Karpas-422 (cell line): ENCODE data around the gene OGDH. TPM values are rescaled to one million over a fixed set of nuclear protein-coding genes. Genes with fewer than 3 reads are reported as not detected.

Experiments
- DNase-seq: peaks from one replicate; pipeline ENCODE4 v3.0.0-alpha.2; 2015
- H2AFZ ChIP-seq: fragments of 200-600 bp; sonication (generic); 2 replicates; pipeline ENCODE4 v1.6.1; 2014; ENCODE audit warnings: antibody characterized with exemption, low read length, mixed read lengths
- H3K27ac ChIP-seq: fragments of 200-600 bp; sonication (generic); 2 replicates; pipeline ENCODE4 v1.5.1; 2014; ENCODE audit warnings: mild to moderate bottlenecking, low read length, moderate library complexity
- H3K27me3 ChIP-seq: fragments of 200-600 bp; sonication (generic); 2 replicates; pipeline ENCODE4 v1.6.1; 2014; ENCODE audit warnings: low read length, mixed read lengths
- H3K36me3 ChIP-seq: fragments of 200-600 bp; sonication (generic); 2 replicates; pipeline ENCODE4 v1.6.1; 2014; ENCODE audit warnings: low read length, mixed read lengths; ENCODE audit not compliant: insufficient read depth
- H3K4me1 ChIP-seq: fragments of 200-600 bp; sonication (generic); 2 replicates; pipeline ENCODE4 v1.6.1; 2014; ENCODE audit warnings: mild to moderate bottlenecking, low read length, mixed read lengths
- H3K4me2 ChIP-seq: fragments of 200-600 bp; sonication (generic); 2 replicates; pipeline ENCODE4 v1.6.1; 2014; ENCODE audit warnings: low read length, low read depth, mild to moderate bottlenecking; ENCODE audit not compliant: poor library complexity, severe bottlenecking
- H3K4me3 ChIP-seq: fragments of 200-600 bp; sonication (generic); 2 replicates; pipeline ENCODE4 v1.5.1; 2014; ENCODE audit warnings: mild to moderate bottlenecking, antibody characterized with exemption, low read length, mixed read lengths
- H3K79me2 ChIP-seq: fragments of 200-600 bp; sonication (generic); 2 replicates; pipeline ENCODE4 v1.6.1; 2014; ENCODE audit warnings: mild to moderate bottlenecking, low read length, mixed read lengths
- H3K9ac ChIP-seq: fragments of 200-600 bp; sonication (generic); 2 replicates; pipeline ENCODE4 v1.6.0; 2014; ENCODE audit warnings: low read length
- H3K9me2 ChIP-seq: fragments of 200-600 bp; sonication (generic), shearing (Covaris generic); replicated peaks from 2 replicates; pipeline ENCODE4 v1.6.0; 2014; ENCODE audit warnings: mild to moderate bottlenecking, low read length, moderate library complexity; ENCODE audit not compliant: insufficient read depth
- H3K9me3 ChIP-seq: fragments of 300-700, 200-600 bp; sonication (generic); 2 replicates; pipeline ENCODE4 v1.6.1; 2014; ENCODE audit warnings: low read length, mixed read lengths
- H4K20me1 ChIP-seq: fragments of 200-600 bp; sonication (generic); 2 replicates; pipeline ENCODE4 v1.6.1; 2014; ENCODE audit warnings: mild to moderate bottlenecking, antibody characterized with exemption, low read length, low read depth; ENCODE audit not compliant: insufficient read depth
- total RNA-seq: library from RNA; depleted of rRNA; stranded (reverse); fragments of >200 nt; shearing (Covaris generic); gene quantifications from 2 replicates; pipeline ENCODE4 v1.2.3, GENCODE V29; 2014; ENCODE audit warnings: low replicate concordance

The OGDH gene
- total RNA-seq, 1 experiment from 2014 or later = 24.9 TPM

GRCh38 chr7:44634839-44635591, 28.6 kb downstream of the OGDH start:
- H3K9me3 ChIP-seq = no peaks in the 10 kb centered on the region
- peaks cover 3% of the 10 kb centered on the region; the same call in 1 of the 2 replicates for H3K36me3 ChIP-seq
- H2AFZ ChIP-seq = no peak overlapping the region
- no peaks in the 10 kb centered on the region for H3K27me3 ChIP-seq
- no peak overlapping the region for H3K27ac ChIP-seq
- peaks cover 28% of the 10 kb centered on the region for H3K4me1 ChIP-seq
- no peak overlapping the region for H3K4me3 ChIP-seq
- no peak overlapping the region for H3K9ac ChIP-seq
- no peaks in the 10 kb centered on the region for H3K9me2 ChIP-seq
- DNase-seq = no peak
- peaks cover 40% of the 10 kb centered on the region for H3K79me2 ChIP-seq
- H3K4me2 ChIP-seq = no peak overlapping the region
- no peaks in the 10 kb centered on the region for H4K20me1 ChIP-seq

- H3K9me2 ChIP-seq = no peaks in the 10 kb centered on the region
- peaks cover 3% of the 10 kb centered on the region; the same call in 1 of the 2 replicates for H3K36me3 ChIP-seq
- H3K27ac ChIP-seq = 0 out of 2 replicates have a peak overlapping the region, but pooled peaks have one; percentile 8
- H3K9ac ChIP-seq = no peak overlapping the region
- peaks cover 28% of the 10 kb centered on the region for H3K4me1 ChIP-seq
- no peaks in the 10 kb centered on the region for H3K9me3 ChIP-seq
- peaks cover 40% of the 10 kb centered on the region for H3K79me2 ChIP-seq
- no peaks in the 10 kb centered on the region for H4K20me1 ChIP-seq
- no peaks in the 10 kb centered on the region for H3K27me3 ChIP-seq
- DNase-seq = no peak
- H3K4me3 ChIP-seq = no peak overlapping the region
- no peak overlapping the region for H3K4me2 ChIP-seq
- no peak overlapping the region for H2AFZ ChIP-seq
Measured at GRCh38 chr7:44636041-44636584, 29.7 kb downstream of the OGDH start.

GRCh38 chr7:44636926-44637325, 30.5 kb downstream of the OGDH start:
- no peak overlapping the region for H3K4me2 ChIP-seq

GRCh38 chr7:44637788-44638594, 31.6 kb downstream of the OGDH start:
- Histone ChIP-seq H3K27me3 (no peaks in the 10 kb centered on the region), H3K79me2 (peaks cover 34% of the 10 kb centered on the region), H3K4me2 (no peak overlapping the region), H3K9me3 (no peaks in the 10 kb centered on the region), H3K27ac (peak overlapping the region; percentile 70), H2AFZ (no peak overlapping the region), H3K9me2 (no peaks in the 10 kb centered on the region), H3K9ac (no peak overlapping the region), H3K4me3 (no peak overlapping the region), H3K36me3 (peaks cover 3% of the 10 kb centered on the region; the same call in 1 of the 2 replicates), H3K4me1 (peaks cover 28% of the 10 kb centered on the region), H4K20me1 (no peaks in the 10 kb centered on the region)
- no peak for DNase-seq

More at GRCh38 chr7:44636926-44637325, 30.5 kb downstream of the OGDH start:
- DNase-seq = no peak
- Histone ChIP-seq H3K27ac (0 out of 2 replicates have a peak overlapping the region, but pooled peaks have one; percentile 8), H4K20me1 (no peaks in the 10 kb centered on the region), H3K36me3 (peaks cover 3% of the 10 kb centered on the region; the same call in 1 of the 2 replicates), H3K9ac (no peak overlapping the region), H3K27me3 (no peaks in the 10 kb centered on the region), H3K4me3 (no peak overlapping the region), H3K79me2 (peaks cover 34% of the 10 kb centered on the region), H3K4me1 (peaks cover 28% of the 10 kb centered on the region), H3K9me3 (no peaks in the 10 kb centered on the region), H2AFZ (no peak overlapping the region), H3K9me2 (no peaks in the 10 kb centered on the region)

GRCh38 chr7:44638611-44639557, 32.5 kb downstream of the OGDH start:
- peaks cover 31% of the 10 kb centered on the region for H3K79me2 ChIP-seq

GRCh38 chr7:44639671-44640321, 33.4 kb downstream of the OGDH start:
- H3K4me3 ChIP-seq = no peak overlapping the region
- peak overlapping the region; percentile 70 for H3K27ac ChIP-seq
- peaks cover 27% of the 10 kb centered on the region for H3K79me2 ChIP-seq

More at GRCh38 chr7:44638611-44639557, 32.5 kb downstream of the OGDH start:
- Histone ChIP-seq H3K9ac (peak overlapping the region; percentile 29; the same call in 1 of the 2 replicates), H3K9me3 (no peaks in the 10 kb centered on the region), H3K27me3 (no peaks in the 10 kb centered on the region), H4K20me1 (no peaks in the 10 kb centered on the region), H2AFZ (no peak overlapping the region), H3K4me2 (peak overlapping the region; percentile 42), H3K27ac (peak overlapping the region; percentile 70), H3K4me3 (no peak overlapping the region), H3K4me1 (peaks cover 37% of the 10 kb centered on the region), H3K9me2 (no peaks in the 10 kb centered on the region), H3K36me3 (peaks cover 3% of the 10 kb centered on the region; the same call in 1 of the 2 replicates)
- peak; percentile 82 for DNase-seq

GRCh38 chr7:44643206-44643605, 36.8 kb downstream of the OGDH start:
- H3K4me3 ChIP-seq = no peak overlapping the region
- H3K9me2 ChIP-seq = no peaks in the 10 kb centered on the region
- H3K79me2 ChIP-seq = peaks cover 27% of the 10 kb centered on the region
- H3K4me1 ChIP-seq = peaks cover 55% of the 10 kb centered on the region
- DNase-seq = no peak
- H4K20me1 ChIP-seq = no peaks in the 10 kb centered on the region
- H3K9me3 ChIP-seq = no peaks in the 10 kb centered on the region
- H3K36me3 ChIP-seq = peaks cover 13% of the 10 kb centered on the region; the same call in 1 of the 2 replicates
- H3K27ac ChIP-seq = no peak overlapping the region
- no peak overlapping the region for H3K9ac ChIP-seq
- H3K27me3 ChIP-seq = no peaks in the 10 kb centered on the region
- H2AFZ ChIP-seq = no peak overlapping the region
- no peak overlapping the region for H3K4me2 ChIP-seq

More at GRCh38 chr7:44639671-44640321, 33.4 kb downstream of the OGDH start:
- Histone ChIP-seq H4K20me1 (no peaks in the 10 kb centered on the region), H3K36me3 (peaks cover 3% of the 10 kb centered on the region; the same call in 1 of the 2 replicates), H3K9me2 (no peaks in the 10 kb centered on the region), H3K9me3 (no peaks in the 10 kb centered on the region), H3K4me1 (peaks cover 46% of the 10 kb centered on the region), H2AFZ (no peak overlapping the region), H3K9ac (peak overlapping the region; percentile 34; the same call in 1 of the 2 replicates), H3K27me3 (no peaks in the 10 kb centered on the region), H3K4me2 (peak overlapping the region; percentile 42)
- DNase-seq = no peak
